Measurements from ENCODE around the gene RGS5. TPM values are rescaled to one million over a fixed set of nuclear protein-coding genes. Genes with fewer than 3 reads are reported as not detected.

Gene RGS5
- total and polyA plus RNA-seq, 8 donors = 48.5 to 141 (median 104) TPM

DNA sequence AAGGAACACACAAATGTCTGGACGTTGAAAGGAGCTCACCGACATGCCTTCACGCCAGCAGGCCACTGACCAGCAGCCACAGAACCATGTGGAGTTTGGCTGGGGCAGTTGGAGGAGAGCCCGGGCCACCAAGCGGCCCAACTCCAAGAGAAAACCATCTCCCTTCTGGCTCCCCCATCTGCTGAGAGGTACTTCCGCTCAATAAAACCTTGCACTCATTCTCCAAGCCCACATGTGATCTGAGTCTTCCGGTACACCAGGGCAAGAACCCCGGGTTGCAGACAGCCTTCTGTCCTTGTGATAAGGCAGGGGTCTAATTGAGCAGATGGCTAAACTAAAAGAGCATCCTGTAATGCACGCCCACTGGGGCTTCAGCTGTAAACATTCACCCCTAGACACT is 109.1 kb downstream of the RGS5 start:
- TF ChIP-seq, protein P1, sequence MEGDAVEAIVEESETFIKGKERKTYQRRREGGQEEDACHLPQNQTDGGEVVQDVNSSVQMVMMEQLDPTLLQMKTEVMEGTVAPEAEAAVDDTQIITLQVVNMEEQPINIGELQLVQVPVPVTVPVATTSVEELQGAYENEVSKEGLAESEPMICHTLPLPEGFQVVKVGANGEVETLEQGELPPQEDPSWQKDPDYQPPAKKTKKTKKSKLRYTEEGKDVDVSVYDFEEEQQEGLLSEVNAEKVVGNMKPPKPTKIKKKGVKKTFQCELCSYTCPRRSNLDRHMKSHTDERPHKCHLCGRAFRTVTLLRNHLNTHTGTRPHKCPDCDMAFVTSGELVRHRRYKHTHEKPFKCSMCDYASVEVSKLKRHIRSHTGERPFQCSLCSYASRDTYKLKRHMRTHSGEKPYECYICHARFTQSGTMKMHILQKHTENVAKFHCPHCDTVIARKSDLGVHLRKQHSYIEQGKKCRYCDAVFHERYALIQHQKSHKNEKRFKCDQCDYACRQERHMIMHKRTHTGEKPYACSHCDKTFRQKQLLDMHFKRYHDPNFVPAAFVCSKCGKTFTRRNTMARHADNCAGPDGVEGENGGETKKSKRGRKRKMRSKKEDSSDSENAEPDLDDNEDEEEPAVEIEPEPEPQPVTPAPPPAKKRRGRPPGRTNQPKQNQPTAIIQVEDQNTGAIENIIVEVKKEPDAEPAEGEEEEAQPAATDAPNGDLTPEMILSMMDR (IDR thresholded peaks at IDR 0.05) = no peak
- no peak overlapping the region for H3K4me3 ChIP-seq
- ATAC-seq (no peak), DNase-seq (no peak)
- H3K27me3 ChIP-seq = no peaks in the 10 kb centered on the region
- no peaks in the 10 kb centered on the region for H3K4me1 ChIP-seq
- no peaks in the 10 kb centered on the region for H3K9me3 ChIP-seq
- H3K27ac ChIP-seq = no peak overlapping the region
- H3K36me3 ChIP-seq = no peaks in the 10 kb centered on the region
- intact Hi-C loops (cut with DNase I) = no loop called here

- DNase-seq = no peak
- no peak overlapping the region for H3K4me3 ChIP-seq
- ATAC-seq = no peak
- intact Hi-C loops (cut with DNase I) = no loop called here
- TF ChIP-seq, protein P1 (IDR thresholded peaks at IDR 0.05) = no peak
- H3K36me3 ChIP-seq = no peaks in the 10 kb centered on the region
- no peaks in the 10 kb centered on the region for H3K9me3 ChIP-seq
- H3K27me3 ChIP-seq = no peaks in the 10 kb centered on the region
- no peak overlapping the region for H3K27ac ChIP-seq
- H3K4me1 ChIP-seq = no peaks in the 10 kb centered on the region
These were observed 109.5 kb downstream of the RGS5 start for GRCh38 chr1:163093169-163093568.

Other genes starting within 250 kb of the RGS5 start
- 10 to 100 TPM in 1 of 2 donors, 1 to 10 TPM in 1; 1.1 to 11.8 TPM for gene RGS4, start 133.6 kb downstream of the RGS5 start, total RNA-seq
- gene RGS4, start 133.6 kb downstream of the RGS5 start, polyA plus RNA-seq (ENCODE audit: insufficient read length in 6 of 6) = 1 to 10 TPM; 1.6 to 3.3 (median 2.5) TPM
- 1 to 10 TPM; 1.9 to 4.3 TPM for gene NUF2, start 119.0 kb upstream of the RGS5 start, total RNA-seq
- gene NUF2, start 119.0 kb upstream of the RGS5 start, polyA plus RNA-seq (ENCODE audit: insufficient read length in 6 of 6) = 10 to 100 TPM; 18.4 to 42.3 (median 27.8) TPM

Data from left lung (tissue), 10 donors.